ENCODE data around the gene IPO13.
A peak's percentile ranks its signal among the peaks of the same experiment; 100 is the strongest.

The IPO13 gene

GRCh38 chr1:43908226-43908625 is 38.5 kb upstream of the IPO13 start:
- Histone ChIP-seq H3K79me2 (ENCODE audit: insufficient read depth, low read length) (no peaks in the 10 kb centered on the region), H3K9ac (ENCODE audit: low read depth, low read length, poor library complexity, severe bottlenecking) (no peak overlapping the region), H3K4me2 (ENCODE audit: low read depth, low read length, poor library complexity, severe bottlenecking) (no peak overlapping the region), H2AFZ (ENCODE audit: low read length) (no peak overlapping the region), H3K9me3 (ENCODE audit: insufficient read depth, low read depth, low read length) (no peaks in the 10 kb centered on the region), H3K27me3 (ENCODE audit: insufficient read depth, low read length, poor library complexity, severe bottlenecking) (no peaks in the 10 kb centered on the region), H3K9me2 (replicated peaks; ENCODE audit: low read depth, low read length) (no peaks in the 10 kb centered on the region), H3K4me1 (ENCODE audit: insufficient read depth, low read length, poor library complexity, severe bottlenecking) (no peaks in the 10 kb centered on the region), H3F3A (ENCODE audit: low read depth) (no peaks in the 10 kb centered on the region; the same call in 1 of the 2 replicates), H3K4me3 (ENCODE audit: low read length, poor library complexity, severe bottlenecking) (no peak overlapping the region), H3K36me3 (ENCODE audit: insufficient read depth, low read length) (no peaks in the 10 kb centered on the region), H4K20me1 (ENCODE audit: insufficient read depth, low read length, poor library complexity, severe bottlenecking) (no peaks in the 10 kb centered on the region)
- TF ChIP-seq EZH2phosphoT487 (IDR thresholded peaks at IDR 0.05; ENCODE audit: borderline replicate concordance), result no peak
- TF ChIP-seq CTCF (conservative IDR thresholded peaks at IDR 0.05; ENCODE audit: low read length), result no peak

GRCh38 chr1:43908858-43909257 is 37.9 kb upstream of the IPO13 start:
- H3F3A ChIP-seq (ENCODE audit: low read depth), result no peaks in the 10 kb centered on the region; the same call in 1 of the 2 replicates
- H2AFZ ChIP-seq (ENCODE audit: low read length), result no peak overlapping the region
- no peaks in the 10 kb centered on the region for H4K20me1 ChIP-seq (ENCODE audit: insufficient read depth, low read length, poor library complexity, severe bottlenecking)
- no peaks in the 10 kb centered on the region for H3K36me3 ChIP-seq (ENCODE audit: insufficient read depth, low read length)
- H3K4me3 ChIP-seq (ENCODE audit: low read length, poor library complexity, severe bottlenecking), result no peak overlapping the region
- H3K4me1 ChIP-seq (ENCODE audit: insufficient read depth, low read length, poor library complexity, severe bottlenecking), result no peaks in the 10 kb centered on the region
- H3K9me2 ChIP-seq (replicated peaks; ENCODE audit: low read depth, low read length), result no peaks in the 10 kb centered on the region
- no peaks in the 10 kb centered on the region for H3K79me2 ChIP-seq (ENCODE audit: insufficient read depth, low read length)
- no peak for TF ChIP-seq EZH2phosphoT487 (IDR thresholded peaks at IDR 0.05; ENCODE audit: borderline replicate concordance)
- 0 out of 2 replicates have a peak, but pooled peaks have one; percentile 18 for TF ChIP-seq CTCF (conservative IDR thresholded peaks at IDR 0.05; ENCODE audit: low read length)
- no peak overlapping the region for H3K4me2 ChIP-seq (ENCODE audit: low read depth, low read length, poor library complexity, severe bottlenecking)
- H3K9ac ChIP-seq (ENCODE audit: low read depth, low read length, poor library complexity, severe bottlenecking), result no peak overlapping the region
- H3K9me3 ChIP-seq (ENCODE audit: insufficient read depth, low read depth, low read length), result no peaks in the 10 kb centered on the region
- H3K27me3 ChIP-seq (ENCODE audit: insufficient read depth, low read length, poor library complexity, severe bottlenecking), result no peaks in the 10 kb centered on the region

- no peaks in the 10 kb centered on the region for H3K79me2 ChIP-seq (ENCODE audit: insufficient read depth, low read length)
- no peaks in the 10 kb centered on the region for H3K36me3 ChIP-seq (ENCODE audit: insufficient read depth, low read length)
- TF ChIP-seq CTCF (conservative IDR thresholded peaks at IDR 0.05; ENCODE audit: low read length) (no peak), EZH2phosphoT487 (IDR thresholded peaks at IDR 0.05; ENCODE audit: borderline replicate concordance) (no peak)
- H4K20me1 ChIP-seq (ENCODE audit: insufficient read depth, low read length, poor library complexity, severe bottlenecking), result no peaks in the 10 kb centered on the region
- H2AFZ ChIP-seq (ENCODE audit: low read length), result no peak overlapping the region
- H3K4me3 ChIP-seq (ENCODE audit: low read length, poor library complexity, severe bottlenecking), result no peak overlapping the region
- no peaks in the 10 kb centered on the region for H3K27me3 ChIP-seq (ENCODE audit: insufficient read depth, low read length, poor library complexity, severe bottlenecking)
- no peaks in the 10 kb centered on the region for H3K9me2 ChIP-seq (replicated peaks; ENCODE audit: low read depth, low read length)
- H3K9me3 ChIP-seq (ENCODE audit: insufficient read depth, low read depth, low read length), result no peaks in the 10 kb centered on the region
- H3K9ac ChIP-seq (ENCODE audit: low read depth, low read length, poor library complexity, severe bottlenecking), result no peak overlapping the region
- H3F3A ChIP-seq (ENCODE audit: low read depth), result no peaks in the 10 kb centered on the region; the same call in 1 of the 2 replicates
- H3K4me1 ChIP-seq (ENCODE audit: insufficient read depth, low read length, poor library complexity, severe bottlenecking), result no peaks in the 10 kb centered on the region
- H3K4me2 ChIP-seq (ENCODE audit: low read depth, low read length, poor library complexity, severe bottlenecking), result no peak overlapping the region
These were observed 36.4 kb upstream of the IPO13 start for GRCh38 chr1:43910343-43910742.
